Measurements from ENCODE around the gene FLNB.

The FLNB gene

DNA sequence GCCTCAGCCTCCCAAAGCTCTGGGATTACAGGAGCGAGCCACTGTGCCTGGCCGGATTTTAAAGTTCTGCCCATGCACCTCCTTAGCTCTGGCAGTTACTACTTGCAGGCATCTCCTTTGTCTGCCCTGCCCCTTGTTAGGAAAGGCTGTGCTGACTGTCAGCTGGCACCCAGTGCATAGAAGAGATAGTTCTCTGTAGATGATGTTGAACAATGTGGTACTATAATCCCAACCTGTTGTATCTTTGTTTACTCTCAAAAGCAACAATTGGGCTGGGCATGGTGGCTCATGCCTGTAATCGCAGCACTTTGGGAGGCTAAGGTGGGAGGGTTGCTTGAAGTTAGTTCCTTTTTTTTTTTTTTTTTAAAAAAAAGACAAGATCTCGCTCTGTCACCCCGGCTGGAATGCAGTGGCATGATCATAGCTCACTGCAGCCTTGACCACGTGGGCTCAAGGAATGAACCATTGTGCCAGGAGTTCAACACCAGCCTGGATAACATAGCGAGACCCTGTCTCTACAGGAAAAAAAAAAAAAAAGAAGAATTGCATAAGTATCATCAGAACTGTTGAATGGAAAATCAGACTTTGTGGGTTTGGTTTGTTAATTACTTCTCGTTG, 30.6 kb downstream of the FLNB start:
- Histone ChIP-seq H3K14ac (ENCODE audit: low read length in 2 of 2) (peak overlapping the region in 1 of 2 experiments; percentile 66), H4K8ac (ENCODE audit: low read length) (no peak overlapping the region), H2AK5ac (ENCODE audit: low read length, severe bottlenecking) (peak overlapping the region; percentile 26), H3K79me1 (replicated peaks; ENCODE audit: low read length, poor library complexity, severe bottlenecking) (peaks cover 15% of the 10 kb centered on the region), H3K4me1 (ENCODE audit: control insufficient read depth, insufficient read depth, low read depth, low read length) (peaks cover 38% of the 10 kb centered on the region), H3K27me3 (ENCODE audit: control insufficient read depth in 1 of 2, insufficient read depth in 1 of 2, low read length in 2 of 2) (no peaks in the 10 kb centered on the region), H2BK5ac (ENCODE audit: low read depth, low read length, poor library complexity, severe bottlenecking) (no peak overlapping the region), H3K36me3 (ENCODE audit: control insufficient read depth in 1 of 2, insufficient read depth in 2 of 2, low read depth in 1 of 2, low read length in 2 of 2) (peaks cover 0 to 4% of the 10 kb centered on the region in 2 experiments), H3K4ac (ENCODE audit: low read depth in 1 of 2, low read length in 2 of 2) (no peak overlapping the region), H2BK12ac (ENCODE audit: low read length in 2 of 2) (no peak overlapping the region), H3K18ac (ENCODE audit: low read depth in 1 of 2, low read length in 2 of 2) (no peak overlapping the region), H3K4me3 (ENCODE audit: insufficient read depth in 1 of 2, low read depth in 1 of 2, low read length in 2 of 2) (no peak overlapping the region), H2BK120ac (ENCODE audit: low read depth, low read length) (no peak overlapping the region), H3K27ac (ENCODE audit: low read length, poor library complexity, severe bottlenecking) (no peak overlapping the region), H3K23ac (ENCODE audit: low read length in 2 of 2) (no peak overlapping the region), H3K9me3 (ENCODE audit: control insufficient read depth, low read length) (no peaks in the 10 kb centered on the region), H4K91ac (ENCODE audit: low read length) (no peak overlapping the region), H3K4me2 (ENCODE audit: low read length, poor library complexity, severe bottlenecking) (no peak overlapping the region), H3K9ac (ENCODE audit: low read length) (no peak overlapping the region), H2BK15ac (ENCODE audit: low read depth, poor library complexity, severe bottlenecking) (no peak overlapping the region), H2AFZ (ENCODE audit: low read depth, low read length) (no peak overlapping the region)
- WGBS, result 80% methylated on average over 8 of the region's 8 CpGs
- DNase-seq, result no peak

DNA sequence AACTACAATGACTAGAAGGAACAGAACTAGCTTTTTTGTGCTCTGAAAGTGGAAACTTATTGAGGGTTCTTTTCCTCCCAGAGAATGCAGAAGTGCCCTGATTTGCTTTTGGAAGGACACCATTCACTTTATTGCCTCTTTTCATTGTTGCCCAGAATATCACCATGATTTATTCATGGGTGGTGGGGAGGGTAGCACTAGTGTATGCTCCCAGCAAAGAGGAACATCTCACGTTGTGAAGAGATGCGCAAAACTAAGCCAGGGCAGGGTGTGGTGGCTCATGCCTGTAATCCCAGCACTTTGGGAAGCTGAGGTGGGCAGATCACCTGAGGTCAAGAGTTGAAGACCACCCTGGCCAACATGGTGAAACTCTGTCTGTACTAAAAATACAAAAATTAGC, 31.4 kb downstream of the FLNB start:
- no peak overlapping the region for H2AFZ ChIP-seq (ENCODE audit: low read depth, low read length)
- H3K4me3 ChIP-seq (ENCODE audit: insufficient read depth in 1 of 2, low read depth in 1 of 2, low read length in 2 of 2), result no peak overlapping the region
- H3K23ac ChIP-seq (ENCODE audit: low read length in 2 of 2), result no peak overlapping the region
- peak overlapping the region; percentile 1 for H2AK5ac ChIP-seq (ENCODE audit: low read length, severe bottlenecking)
- no peak overlapping the region for H4K8ac ChIP-seq (ENCODE audit: low read length)
- no peak overlapping the region for H3K18ac ChIP-seq (ENCODE audit: low read depth in 1 of 2, low read length in 2 of 2)
- H2BK120ac ChIP-seq (ENCODE audit: low read depth, low read length), result no peak overlapping the region
- H3K9me3 ChIP-seq (ENCODE audit: control insufficient read depth, low read length), result no peaks in the 10 kb centered on the region
- peaks cover 0 to 3% of the 10 kb centered on the region in 2 experiments for H3K36me3 ChIP-seq (ENCODE audit: control insufficient read depth in 1 of 2, insufficient read depth in 2 of 2, low read depth in 1 of 2, low read length in 2 of 2)
- H3K27ac ChIP-seq (ENCODE audit: low read length, poor library complexity, severe bottlenecking), result no peak overlapping the region
- H2BK5ac ChIP-seq (ENCODE audit: low read depth, low read length, poor library complexity, severe bottlenecking), result no peak overlapping the region
- H3K14ac ChIP-seq (ENCODE audit: low read length in 2 of 2), result no peak overlapping the region
- no peak overlapping the region for H3K4me2 ChIP-seq (ENCODE audit: low read length, poor library complexity, severe bottlenecking)
- H3K4ac ChIP-seq (ENCODE audit: low read depth in 1 of 2, low read length in 2 of 2), result peak overlapping the region in 1 of 2 experiments; percentile 1
- 79% methylated on average over 2 of the region's 2 CpGs for WGBS
- DNase-seq, result no peak
- peaks cover 13% of the 10 kb centered on the region for H3K79me1 ChIP-seq (replicated peaks; ENCODE audit: low read length, poor library complexity, severe bottlenecking)
- peak overlapping the region in 1 of 2 experiments; percentile 15 for H2BK12ac ChIP-seq (ENCODE audit: low read length in 2 of 2)
- H3K4me1 ChIP-seq (ENCODE audit: control insufficient read depth, insufficient read depth, low read depth, low read length), result peaks cover 45% of the 10 kb centered on the region
- H4K91ac ChIP-seq (ENCODE audit: low read length), result no peak overlapping the region
- no peaks in the 10 kb centered on the region for H3K27me3 ChIP-seq (ENCODE audit: control insufficient read depth in 1 of 2, insufficient read depth in 1 of 2, low read length in 2 of 2)
- H2BK15ac ChIP-seq (ENCODE audit: low read depth, poor library complexity, severe bottlenecking), result no peak overlapping the region
- H3K9ac ChIP-seq (ENCODE audit: low read length), result no peak overlapping the region

DNA sequence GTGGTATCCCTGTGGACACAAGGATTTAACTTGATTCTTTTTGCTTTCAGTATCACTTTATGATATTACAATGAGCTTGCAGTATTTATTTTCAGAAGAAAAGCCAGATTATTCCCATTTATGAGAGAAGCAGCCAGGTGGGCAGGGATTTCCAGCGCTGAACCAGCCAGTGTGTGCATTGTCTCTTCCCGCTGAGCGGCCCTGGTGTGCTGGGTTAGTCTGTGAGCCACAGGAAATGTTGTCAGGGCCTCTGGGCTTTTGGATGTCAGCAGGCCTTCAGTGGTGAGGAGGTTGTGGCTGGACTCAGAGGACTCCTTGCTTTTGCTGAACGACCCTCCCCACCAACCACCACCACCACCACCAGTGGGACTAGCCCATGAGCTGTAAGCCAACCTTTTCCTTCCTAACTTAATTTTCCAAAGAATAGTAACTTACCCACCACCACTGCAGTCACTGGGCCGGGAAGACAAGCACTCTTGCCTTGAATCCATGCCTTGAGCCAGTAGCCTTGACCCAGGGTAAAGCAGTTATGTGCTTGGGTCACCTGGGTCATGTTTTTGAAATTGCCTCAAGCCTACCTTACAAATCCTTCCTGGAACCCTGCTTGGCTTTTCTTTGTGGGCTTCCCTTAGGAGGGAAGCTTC, 33.1 kb downstream of the FLNB start:
- no peak overlapping the region for H3K9ac ChIP-seq (ENCODE audit: low read length)
- no peak overlapping the region for H3K23ac ChIP-seq (ENCODE audit: low read length in 2 of 2)
- H2BK120ac ChIP-seq (ENCODE audit: low read depth, low read length), result no peak overlapping the region
- peak overlapping the region; percentile 66 for H4K8ac ChIP-seq (ENCODE audit: low read length)
- no peak overlapping the region for H3K4me3 ChIP-seq (ENCODE audit: insufficient read depth in 1 of 2, low read depth in 1 of 2, low read length in 2 of 2)
- H3K4me2 ChIP-seq (ENCODE audit: low read length, poor library complexity, severe bottlenecking), result peak overlapping the region; percentile 29
- H2AK5ac ChIP-seq (ENCODE audit: low read length, severe bottlenecking), result peak overlapping the region; percentile 97
- peak overlapping the region; percentile 63 to 76 for H3K18ac ChIP-seq (ENCODE audit: low read depth in 1 of 2, low read length in 2 of 2)
- H3K4ac ChIP-seq (ENCODE audit: low read depth in 1 of 2, low read length in 2 of 2), result peak overlapping the region; percentile 19 to 24
- peak overlapping the region; percentile 39 to 92 for H2BK12ac ChIP-seq (ENCODE audit: low read length in 2 of 2)
- 66% methylated on average over 5 of the region's 5 CpGs for WGBS
- H2BK15ac ChIP-seq (ENCODE audit: low read depth, poor library complexity, severe bottlenecking), result no peak overlapping the region
- peak overlapping the region in 1 of 2 experiments; percentile 19 for H3K14ac ChIP-seq (ENCODE audit: low read length in 2 of 2)
- peaks cover 14% of the 10 kb centered on the region for H3K79me1 ChIP-seq (replicated peaks; ENCODE audit: low read length, poor library complexity, severe bottlenecking)
- peak overlapping the region; percentile 93 for H2BK5ac ChIP-seq (ENCODE audit: low read depth, low read length, poor library complexity, severe bottlenecking)
- peak overlapping the region; percentile 87 for H4K91ac ChIP-seq (ENCODE audit: low read length)
- no peaks in the 10 kb centered on the region for H3K27me3 ChIP-seq (ENCODE audit: control insufficient read depth in 1 of 2, insufficient read depth in 1 of 2, low read length in 2 of 2)
- peaks cover 48% of the 10 kb centered on the region for H3K4me1 ChIP-seq (ENCODE audit: control insufficient read depth, insufficient read depth, low read depth, low read length)
- H2AFZ ChIP-seq (ENCODE audit: low read depth, low read length), result no peak overlapping the region
- no peaks in the 10 kb centered on the region for H3K9me3 ChIP-seq (ENCODE audit: control insufficient read depth, low read length)
- peak overlapping the region; percentile 97 for H3K27ac ChIP-seq (ENCODE audit: low read length, poor library complexity, severe bottlenecking)
- DNase-seq, result peak; percentile 64
- H3K36me3 ChIP-seq (ENCODE audit: control insufficient read depth in 1 of 2, insufficient read depth in 2 of 2, low read depth in 1 of 2, low read length in 2 of 2), result no peaks in the 10 kb centered on the region

DNA sequence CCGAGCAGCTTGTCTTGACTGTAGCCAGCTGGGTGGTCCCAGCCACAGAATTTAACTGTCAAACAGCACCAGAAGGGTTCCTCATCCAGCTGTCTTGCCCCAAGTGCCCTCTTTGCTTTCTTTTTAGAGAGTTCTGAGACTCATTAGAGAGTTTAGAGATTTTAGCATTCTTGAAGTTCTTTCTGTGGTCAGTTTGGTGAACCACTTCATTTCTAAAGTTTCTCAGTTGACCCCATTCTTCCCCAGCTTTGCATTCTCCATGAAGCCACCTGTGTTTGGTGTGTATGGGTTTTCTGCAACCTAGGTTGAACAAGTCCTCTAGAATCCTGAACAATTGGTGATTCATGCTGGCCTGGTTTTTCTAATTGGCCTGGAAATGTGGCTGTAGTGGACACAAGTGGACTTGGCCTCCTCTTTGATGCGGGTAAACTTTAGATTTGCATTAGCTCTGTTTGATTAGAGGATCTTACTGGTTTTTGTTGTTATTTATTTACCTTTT, 33.7 kb downstream of the FLNB start:
- Histone ChIP-seq H3K9me3 (ENCODE audit: control insufficient read depth, low read length) (no peaks in the 10 kb centered on the region), H3K36me3 (ENCODE audit: control insufficient read depth in 1 of 2, insufficient read depth in 2 of 2, low read depth in 1 of 2, low read length in 2 of 2) (no peaks in the 10 kb centered on the region), H2BK15ac (ENCODE audit: low read depth, poor library complexity, severe bottlenecking) (no peak overlapping the region), H3K23ac (ENCODE audit: low read length in 2 of 2) (no peak overlapping the region), H3K27me3 (ENCODE audit: control insufficient read depth in 1 of 2, insufficient read depth in 1 of 2, low read length in 2 of 2) (no peaks in the 10 kb centered on the region), H3K14ac (ENCODE audit: low read length in 2 of 2) (no peak overlapping the region), H3K79me1 (replicated peaks; ENCODE audit: low read length, poor library complexity, severe bottlenecking) (peaks cover 11% of the 10 kb centered on the region), H3K4ac (ENCODE audit: low read depth in 1 of 2, low read length in 2 of 2) (no peak overlapping the region), H2AFZ (ENCODE audit: low read depth, low read length) (no peak overlapping the region), H3K27ac (ENCODE audit: low read length, poor library complexity, severe bottlenecking) (peak overlapping the region; percentile 97), H4K91ac (ENCODE audit: low read length) (no peak overlapping the region), H2BK120ac (ENCODE audit: low read depth, low read length) (no peak overlapping the region), H3K9ac (ENCODE audit: low read length) (no peak overlapping the region), H3K4me2 (ENCODE audit: low read length, poor library complexity, severe bottlenecking) (no peak overlapping the region), H2BK12ac (ENCODE audit: low read length in 2 of 2) (no peak overlapping the region), H3K4me3 (ENCODE audit: insufficient read depth in 1 of 2, low read depth in 1 of 2, low read length in 2 of 2) (no peak overlapping the region), H3K18ac (ENCODE audit: low read depth in 1 of 2, low read length in 2 of 2) (peak overlapping the region; percentile 63 to 76), H3K4me1 (ENCODE audit: control insufficient read depth, insufficient read depth, low read depth, low read length) (peaks cover 48% of the 10 kb centered on the region), H2AK5ac (ENCODE audit: low read length, severe bottlenecking) (peak overlapping the region; percentile 97), H2BK5ac (ENCODE audit: low read depth, low read length, poor library complexity, severe bottlenecking) (peak overlapping the region; percentile 93), H4K8ac (ENCODE audit: low read length) (no peak overlapping the region)
- WGBS, result 45% methylated on average over 2 of the region's 2 CpGs
- peak; percentile 80 for DNase-seq

Measured in mesenchymal stem cell (in vitro differentiated cells and primary cell).